Measurements from ENCODE around the gene CHURC1. TPM values are rescaled to one million over a fixed set of nuclear protein-coding genes. Genes with fewer than 3 reads are reported as not detected.
"Not testable (repeated sequence)": the region's sequence is repeated elsewhere in the genome, so short reads cannot be mapped to it uniquely, and the experiment has no call there.

CHURC1 gene
- total and polyA plus RNA-seq, 4 donors: 18.8 to 174 (median 34.6) TPM

DNA sequence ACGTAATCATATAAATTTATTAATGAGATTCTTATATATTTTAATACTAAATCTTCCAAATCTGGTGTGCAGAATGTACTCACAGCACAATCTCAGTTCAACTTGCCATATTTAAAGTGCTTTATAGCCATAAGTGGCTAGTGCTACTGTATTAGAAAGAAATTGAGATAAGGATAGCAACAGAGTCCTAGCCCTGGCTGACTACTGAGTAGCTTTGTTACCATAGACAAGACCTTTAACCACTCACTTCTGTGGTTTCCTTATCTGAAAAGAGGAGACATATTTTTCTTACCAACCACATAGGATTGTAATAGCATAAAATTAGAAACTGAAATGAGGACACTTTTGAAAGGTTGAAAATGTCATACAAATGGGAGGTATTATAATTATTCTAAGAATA lies 2.0 kb upstream of the CHURC1 start (continued):
- TF ChIP-seq, protein P1, sequence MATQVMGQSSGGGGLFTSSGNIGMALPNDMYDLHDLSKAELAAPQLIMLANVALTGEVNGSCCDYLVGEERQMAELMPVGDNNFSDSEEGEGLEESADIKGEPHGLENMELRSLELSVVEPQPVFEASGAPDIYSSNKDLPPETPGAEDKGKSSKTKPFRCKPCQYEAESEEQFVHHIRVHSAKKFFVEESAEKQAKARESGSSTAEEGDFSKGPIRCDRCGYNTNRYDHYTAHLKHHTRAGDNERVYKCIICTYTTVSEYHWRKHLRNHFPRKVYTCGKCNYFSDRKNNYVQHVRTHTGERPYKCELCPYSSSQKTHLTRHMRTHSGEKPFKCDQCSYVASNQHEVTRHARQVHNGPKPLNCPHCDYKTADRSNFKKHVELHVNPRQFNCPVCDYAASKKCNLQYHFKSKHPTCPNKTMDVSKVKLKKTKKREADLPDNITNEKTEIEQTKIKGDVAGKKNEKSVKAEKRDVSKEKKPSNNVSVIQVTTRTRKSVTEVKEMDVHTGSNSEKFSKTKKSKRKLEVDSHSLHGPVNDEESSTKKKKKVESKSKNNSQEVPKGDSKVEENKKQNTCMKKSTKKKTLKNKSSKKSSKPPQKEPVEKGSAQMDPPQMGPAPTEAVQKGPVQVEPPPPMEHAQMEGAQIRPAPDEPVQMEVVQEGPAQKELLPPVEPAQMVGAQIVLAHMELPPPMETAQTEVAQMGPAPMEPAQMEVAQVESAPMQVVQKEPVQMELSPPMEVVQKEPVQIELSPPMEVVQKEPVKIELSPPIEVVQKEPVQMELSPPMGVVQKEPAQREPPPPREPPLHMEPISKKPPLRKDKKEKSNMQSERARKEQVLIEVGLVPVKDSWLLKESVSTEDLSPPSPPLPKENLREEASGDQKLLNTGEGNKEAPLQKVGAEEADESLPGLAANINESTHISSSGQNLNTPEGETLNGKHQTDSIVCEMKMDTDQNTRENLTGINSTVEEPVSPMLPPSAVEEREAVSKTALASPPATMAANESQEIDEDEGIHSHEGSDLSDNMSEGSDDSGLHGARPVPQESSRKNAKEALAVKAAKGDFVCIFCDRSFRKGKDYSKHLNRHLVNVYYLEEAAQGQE (IDR thresholded peaks at IDR 0.05): no peak

DNA sequence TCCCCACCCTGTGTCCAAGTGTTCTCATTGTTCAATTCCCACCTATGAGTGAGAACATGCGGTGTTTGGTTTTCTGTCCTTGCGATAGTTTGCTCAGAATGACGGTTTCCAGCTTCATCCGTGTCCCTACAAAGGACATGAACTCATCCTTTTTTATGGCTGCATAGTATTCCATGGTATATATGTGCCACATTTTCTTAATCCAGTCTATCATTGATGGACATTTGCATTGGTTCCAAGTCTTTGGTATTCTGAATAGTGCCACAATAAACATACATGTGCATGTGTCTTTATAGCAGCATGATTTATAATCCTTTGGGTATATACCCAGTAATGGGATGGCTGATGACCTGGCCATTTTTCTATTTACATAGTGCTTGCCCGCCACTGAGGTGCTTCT lies 778 bp upstream of the CHURC1 start:
- H3K27ac ChIP-seq (ENCODE audit: low read depth in 1 of 2, low read length in 2 of 2); H3K9ac ChIP-seq (ENCODE audit: low read depth in 1 of 2, low read length in 2 of 2); H3K27me3 ChIP-seq (ENCODE audit: control insufficient read depth in 4 of 4, insufficient read depth in 4 of 4, low read length in 3 of 4); DNase-seq (ENCODE audit: low spot score); H3K36me3 ChIP-seq (ENCODE audit: control insufficient read depth in 4 of 4, insufficient read depth in 3 of 4, low read depth in 1 of 4, low read length in 3 of 4); H3K9me3 ChIP-seq (ENCODE audit: control insufficient read depth in 4 of 4, low read length in 3 of 4); H3K4me3 ChIP-seq (ENCODE audit: low read depth in 1 of 3, low read length in 3 of 3): not testable (repeated sequence)
- 42% methylated on average over 5 of the region's 5 CpGs for WGBS
- H3K4me1 ChIP-seq (ENCODE audit: control insufficient read depth in 4 of 4, insufficient read depth in 4 of 4, low read length in 3 of 4): peaks cover 6 to 26% (median 14%) of the 10 kb centered on the region in 4 donors

DNA sequence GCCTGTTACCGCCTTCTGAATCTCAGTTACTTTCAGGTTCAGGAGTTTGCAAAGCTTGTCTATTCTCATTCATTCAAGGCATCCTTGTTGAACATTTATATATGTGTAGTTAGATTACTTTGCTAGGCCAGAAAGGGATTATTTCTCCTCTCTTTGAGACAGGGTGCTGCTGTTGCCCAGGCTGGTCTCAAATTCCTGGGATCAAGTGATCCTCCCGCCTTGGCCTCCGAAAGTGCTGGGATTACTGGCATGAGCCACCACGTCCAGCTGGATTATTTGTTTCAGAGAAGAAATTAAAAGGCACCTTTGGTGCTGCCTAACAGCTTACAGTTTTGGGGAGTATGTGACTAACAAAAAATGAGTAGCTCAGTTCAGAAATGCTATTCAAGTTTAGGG lies 772 bp downstream of the CHURC1 start:
- Histone ChIP-seq H3K4me1 (ENCODE audit: control insufficient read depth in 4 of 4, insufficient read depth in 4 of 4, low read length in 3 of 4) (peaks cover 11 to 27% (median 15%) of the 10 kb centered on the region in 4 donors), H3K9me3 (ENCODE audit: control insufficient read depth in 4 of 4, low read length in 3 of 4) (no peaks in the 10 kb centered on the region), H3K27ac (ENCODE audit: low read depth in 1 of 2, low read length in 2 of 2) (peak overlapping the region; percentile 91 to 93), H3K27me3 (ENCODE audit: control insufficient read depth in 4 of 4, insufficient read depth in 4 of 4, low read length in 3 of 4) (no peaks in the 10 kb centered on the region), H3K9ac (ENCODE audit: low read depth in 1 of 2, low read length in 2 of 2) (peak overlapping the region; percentile 80 to 83), H3K4me3 (ENCODE audit: low read depth in 1 of 3, low read length in 3 of 3) (peak overlapping the region; percentile 60 to 96 (median 90)), H3K36me3 (ENCODE audit: control insufficient read depth in 4 of 4, insufficient read depth in 3 of 4, low read depth in 1 of 4, low read length in 3 of 4) (no peaks in the 10 kb centered on the region)
- DNase-seq (ENCODE audit: low spot score): no peak
- TF ChIP-seq, protein P2, sequence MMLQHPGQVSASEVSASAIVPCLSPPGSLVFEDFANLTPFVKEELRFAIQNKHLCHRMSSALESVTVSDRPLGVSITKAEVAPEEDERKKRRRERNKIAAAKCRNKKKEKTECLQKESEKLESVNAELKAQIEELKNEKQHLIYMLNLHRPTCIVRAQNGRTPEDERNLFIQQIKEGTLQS (IDR thresholded peaks at IDR 0.05): no peak
- TF ChIP-seq HNF4A (conservative IDR thresholded peaks at IDR 0.05) (no peak), RXRA (IDR thresholded peaks at IDR 0.05) (no peak), FOXA2 (IDR thresholded peaks at IDR 0.05) (no peak), EGR1 (IDR thresholded peaks at IDR 0.05; ENCODE audit: low read depth in 2 of 2) (no peak), RAD21 (IDR thresholded peaks at IDR 0.05) (no peak), TAF1 (conservative IDR thresholded peaks at IDR 0.05) (no peak), NR2F2 (IDR thresholded peaks at IDR 0.05) (no peak), GABPA (IDR thresholded peaks at IDR 0.05 in 1 of 2, conservative IDR thresholded peaks at IDR 0.05 in 1 of 2) (no peak), JUND (IDR thresholded peaks at IDR 0.05) (no peak), FOXA1 (IDR thresholded peaks at IDR 0.05) (no peak), YY1 (IDR thresholded peaks at IDR 0.05) (no peak), HNF4G (IDR thresholded peaks at IDR 0.05) (no peak), SP1 (IDR thresholded peaks at IDR 0.05) (no peak)
- TF ChIP-seq, protein P3, sequence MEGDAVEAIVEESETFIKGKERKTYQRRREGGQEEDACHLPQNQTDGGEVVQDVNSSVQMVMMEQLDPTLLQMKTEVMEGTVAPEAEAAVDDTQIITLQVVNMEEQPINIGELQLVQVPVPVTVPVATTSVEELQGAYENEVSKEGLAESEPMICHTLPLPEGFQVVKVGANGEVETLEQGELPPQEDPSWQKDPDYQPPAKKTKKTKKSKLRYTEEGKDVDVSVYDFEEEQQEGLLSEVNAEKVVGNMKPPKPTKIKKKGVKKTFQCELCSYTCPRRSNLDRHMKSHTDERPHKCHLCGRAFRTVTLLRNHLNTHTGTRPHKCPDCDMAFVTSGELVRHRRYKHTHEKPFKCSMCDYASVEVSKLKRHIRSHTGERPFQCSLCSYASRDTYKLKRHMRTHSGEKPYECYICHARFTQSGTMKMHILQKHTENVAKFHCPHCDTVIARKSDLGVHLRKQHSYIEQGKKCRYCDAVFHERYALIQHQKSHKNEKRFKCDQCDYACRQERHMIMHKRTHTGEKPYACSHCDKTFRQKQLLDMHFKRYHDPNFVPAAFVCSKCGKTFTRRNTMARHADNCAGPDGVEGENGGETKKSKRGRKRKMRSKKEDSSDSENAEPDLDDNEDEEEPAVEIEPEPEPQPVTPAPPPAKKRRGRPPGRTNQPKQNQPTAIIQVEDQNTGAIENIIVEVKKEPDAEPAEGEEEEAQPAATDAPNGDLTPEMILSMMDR (IDR thresholded peaks at IDR 0.05; ENCODE audit: low read depth, low read length, missing input control): no peak
- TF ChIP-seq, protein P4, sequence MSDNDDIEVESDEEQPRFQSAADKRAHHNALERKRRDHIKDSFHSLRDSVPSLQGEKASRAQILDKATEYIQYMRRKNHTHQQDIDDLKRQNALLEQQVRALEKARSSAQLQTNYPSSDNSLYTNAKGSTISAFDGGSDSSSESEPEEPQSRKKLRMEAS (IDR thresholded peaks at IDR 0.05): no peak
- TF ChIP-seq, protein P5, sequence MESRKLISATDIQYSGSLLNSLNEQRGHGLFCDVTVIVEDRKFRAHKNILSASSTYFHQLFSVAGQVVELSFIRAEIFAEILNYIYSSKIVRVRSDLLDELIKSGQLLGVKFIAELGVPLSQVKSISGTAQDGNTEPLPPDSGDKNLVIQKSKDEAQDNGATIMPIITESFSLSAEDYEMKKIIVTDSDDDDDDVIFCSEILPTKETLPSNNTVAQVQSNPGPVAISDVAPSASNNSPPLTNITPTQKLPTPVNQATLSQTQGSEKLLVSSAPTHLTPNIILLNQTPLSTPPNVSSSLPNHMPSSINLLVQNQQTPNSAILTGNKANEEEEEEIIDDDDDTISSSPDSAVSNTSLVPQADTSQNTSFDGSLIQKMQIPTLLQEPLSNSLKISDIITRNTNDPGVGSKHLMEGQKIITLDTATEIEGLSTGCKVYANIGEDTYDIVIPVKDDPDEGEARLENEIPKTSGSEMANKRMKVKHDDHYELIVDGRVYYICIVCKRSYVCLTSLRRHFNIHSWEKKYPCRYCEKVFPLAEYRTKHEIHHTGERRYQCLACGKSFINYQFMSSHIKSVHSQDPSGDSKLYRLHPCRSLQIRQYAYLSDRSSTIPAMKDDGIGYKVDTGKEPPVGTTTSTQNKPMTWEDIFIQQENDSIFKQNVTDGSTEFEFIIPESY (IDR thresholded peaks at IDR 0.05): no peak
- TF ChIP-seq, protein P1 (IDR thresholded peaks at IDR 0.05): no peak
- 41% methylated on average over 4 of the region's 4 CpGs for WGBS
